Activated CD4-positive, CD25-positive, alpha-beta regulatory T cell treated with anti-CD3 and anti-CD28 coated beads, Interleukin-2, amount 50 U/mL, for 16 hours (primary cell): ENCODE results near the gene PRRT1B.

Experiments
- DNase-seq: peaks from one replicate; pipeline ENCODE4 v3.0.0-alpha.2; 2020; ENCODE audit warnings: low read depth, low spot score

Gene PRRT1B

DNA sequence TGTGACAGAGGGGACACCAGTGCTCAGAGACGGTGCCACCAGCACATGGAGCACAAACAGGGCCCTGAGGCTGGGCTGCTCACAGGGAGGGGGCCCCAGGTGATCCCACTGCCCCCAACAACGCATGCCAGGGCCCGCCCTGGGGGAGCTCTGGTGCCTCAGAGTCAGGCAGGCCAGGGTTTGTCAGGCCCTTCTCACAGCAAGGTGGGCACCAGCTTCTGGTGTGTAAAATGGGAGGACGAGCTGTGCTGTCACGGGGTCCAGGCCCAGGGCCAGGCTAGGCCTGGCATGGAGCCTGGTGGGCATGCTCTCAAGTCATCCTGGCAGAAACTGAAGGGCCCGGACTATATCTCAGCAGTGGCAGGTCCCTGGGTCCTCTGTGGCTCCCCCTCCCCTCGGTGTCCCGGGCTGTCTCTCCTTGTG lies 34.5 kb downstream of the PRRT1B start:
- no peak for DNase-seq

DNA sequence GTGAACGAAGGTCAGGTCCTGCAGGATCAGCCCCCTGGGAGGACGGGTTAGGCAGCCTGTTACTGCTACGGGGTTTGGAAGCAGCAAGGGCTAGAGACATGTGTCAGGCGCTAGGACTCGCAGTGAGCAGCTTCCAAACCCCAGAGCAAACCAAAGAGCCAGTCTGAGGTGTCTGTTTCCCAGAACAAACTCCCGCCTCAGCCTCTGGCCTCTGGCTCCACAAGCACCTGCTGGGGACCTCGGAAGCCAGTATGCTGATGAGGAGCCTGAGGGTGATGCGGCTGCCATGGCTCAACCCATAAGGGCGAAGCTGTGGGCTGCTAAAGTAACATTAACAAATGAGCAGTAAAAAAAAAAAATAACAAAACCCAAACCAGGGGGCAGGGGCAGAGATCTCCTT lies 35.0 kb downstream of the PRRT1B start:
- DNase-seq: no peak

DNA sequence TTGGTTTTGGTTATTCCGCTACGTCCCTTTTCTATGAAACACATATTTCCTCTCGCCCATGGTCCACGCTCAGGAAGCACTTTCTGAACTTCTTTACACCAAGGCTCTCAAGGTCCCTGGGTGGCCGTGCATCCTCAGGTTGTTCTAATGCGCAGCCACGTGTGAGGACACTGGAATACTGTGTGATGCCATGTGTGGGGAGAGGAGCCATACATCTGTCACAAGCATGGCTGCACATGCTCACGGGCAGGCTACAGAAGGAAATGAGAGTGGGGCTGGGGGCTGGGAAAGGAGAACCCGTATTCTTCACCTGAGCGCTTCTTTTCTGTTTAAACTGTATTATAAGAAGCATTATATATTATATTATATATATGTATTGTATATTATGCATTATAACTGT lies 36.7 kb downstream of the PRRT1B start:
- no peak for DNase-seq

DNA sequence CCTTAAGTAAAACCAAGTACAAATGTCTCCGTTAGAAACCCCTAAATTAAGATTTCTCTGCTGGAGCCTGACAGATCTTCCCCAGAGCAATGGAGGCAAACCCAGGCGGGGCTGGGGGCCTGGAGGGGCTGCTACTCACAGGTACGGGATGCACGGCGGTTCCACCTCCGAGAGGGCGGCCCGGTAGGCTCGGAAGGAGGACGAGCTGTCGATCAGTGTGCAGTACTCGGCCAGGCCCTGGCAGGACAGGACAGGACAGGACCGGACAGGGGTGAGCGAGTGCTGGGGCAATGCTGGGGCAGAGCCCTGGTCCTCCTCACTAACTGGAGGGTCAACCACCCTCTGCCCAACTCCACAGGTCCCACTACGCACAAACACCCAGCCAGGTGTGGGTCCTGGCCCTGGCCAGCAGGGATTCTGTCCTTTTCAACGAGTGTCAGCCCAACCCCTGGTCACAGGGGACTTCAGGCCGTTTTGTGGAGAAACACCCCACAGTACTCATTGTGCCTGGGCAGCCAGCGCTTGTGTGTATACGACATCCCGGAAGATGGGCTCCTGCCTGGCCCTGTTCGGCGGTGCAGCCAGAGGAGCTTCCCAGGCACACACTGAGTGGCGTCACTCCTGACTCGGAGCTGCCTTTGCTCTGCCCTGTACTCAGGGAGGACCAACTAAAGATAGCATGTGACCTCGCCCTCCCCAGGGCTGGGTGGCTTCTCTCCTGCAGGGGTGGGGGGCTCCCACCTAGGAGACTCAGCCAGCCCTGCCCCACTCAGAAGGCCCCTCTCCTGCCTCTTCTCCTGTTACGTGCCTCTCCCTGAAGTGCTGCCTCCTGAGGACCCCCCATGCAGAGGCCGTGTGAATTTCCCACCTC lies 37.4 kb downstream of the PRRT1B start:
- DNase-seq: no peak

DNA sequence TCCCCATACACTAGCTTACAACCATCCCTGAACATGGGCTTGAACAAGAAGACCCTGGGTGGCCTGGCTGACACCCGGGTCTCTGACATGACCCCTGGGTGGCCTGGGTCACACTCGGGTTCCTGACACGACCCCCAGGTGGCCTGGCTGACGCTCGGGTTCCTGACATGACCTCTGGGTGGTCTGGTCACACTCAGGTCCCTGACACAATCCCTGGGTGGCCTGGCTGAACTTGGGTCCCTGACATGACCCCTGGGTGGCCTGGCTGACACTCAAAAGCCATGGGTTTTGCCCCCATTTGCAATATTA lies 38.0 kb downstream of the PRRT1B start:
- DNase-seq: no peak

DNA sequence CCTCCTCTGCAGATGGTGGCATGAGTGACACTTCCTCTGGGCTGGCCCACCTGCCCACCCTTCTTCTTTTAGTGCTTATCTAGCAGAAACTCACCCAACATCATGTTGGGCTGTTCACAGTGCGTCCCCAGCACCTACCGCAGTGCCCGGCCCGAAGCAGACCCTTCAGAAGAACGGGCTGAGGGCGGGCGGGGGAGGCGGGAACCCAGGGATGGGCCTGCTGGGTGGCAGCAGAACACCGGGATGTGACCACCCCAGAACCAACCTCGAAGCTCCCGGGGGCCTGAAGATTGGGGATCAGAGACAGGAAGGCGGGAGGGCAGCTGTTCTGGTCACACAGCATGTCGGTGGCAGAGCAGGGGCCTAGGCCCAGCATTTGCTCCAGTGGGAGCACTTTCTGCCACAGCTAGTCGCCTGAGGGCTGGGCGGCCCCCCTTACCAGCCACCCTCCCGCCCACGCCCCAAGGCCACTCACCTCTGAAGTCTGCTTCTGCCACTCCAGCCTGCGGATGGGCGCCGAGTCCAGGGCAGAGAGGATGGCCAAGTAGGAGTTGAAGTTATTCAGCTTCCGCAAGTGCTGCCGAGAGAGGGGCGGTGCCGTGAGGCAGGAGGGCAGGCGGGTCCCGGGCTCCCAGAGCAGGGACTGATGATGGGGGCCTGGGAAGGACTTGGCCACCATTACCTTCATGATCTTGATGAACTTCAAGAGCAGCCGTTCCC lies 38.7 kb downstream of the PRRT1B start:
- DNase-seq: no peak

DNA sequence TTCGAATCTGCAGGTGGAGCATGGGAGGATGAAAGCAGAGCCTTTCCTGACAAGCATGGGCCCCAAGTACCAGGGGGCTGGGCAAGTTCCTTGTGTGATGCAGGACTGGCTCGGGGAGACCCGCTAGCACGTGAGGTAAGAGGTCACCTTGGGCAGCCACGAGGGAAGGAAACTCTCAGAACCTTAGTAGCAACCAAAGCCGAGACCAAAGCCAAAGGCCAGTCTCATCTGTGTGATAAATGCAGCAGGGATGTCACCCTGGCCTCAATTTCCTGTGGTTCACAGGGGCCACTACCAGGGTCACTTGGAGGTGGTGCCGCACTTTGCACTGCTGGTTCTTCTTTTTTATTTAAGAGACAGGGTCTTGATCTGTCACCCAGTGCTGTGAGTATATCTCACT lies 39.5 kb downstream of the PRRT1B start:
- no peak for DNase-seq

DNA sequence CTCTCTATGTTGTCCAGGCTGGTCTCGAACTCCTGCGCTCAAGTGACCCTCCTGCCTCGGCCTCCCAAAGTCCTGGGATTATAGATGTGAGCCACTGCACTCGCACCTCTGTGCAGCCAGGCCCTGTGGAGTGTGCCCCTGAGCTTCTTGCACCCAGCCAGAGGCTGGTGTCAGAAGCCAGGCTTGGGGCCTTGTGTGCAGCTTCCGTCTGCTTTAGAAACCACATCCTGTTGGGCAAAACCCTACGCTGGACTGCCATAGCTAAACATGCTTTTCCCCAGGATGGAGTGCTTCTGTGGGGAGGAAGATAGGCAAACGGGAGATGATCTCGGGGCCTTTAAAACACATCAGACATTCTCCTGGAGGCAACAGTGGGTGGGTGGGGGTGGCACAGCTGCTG lies 40.1 kb downstream of the PRRT1B start:
- no peak for DNase-seq

DNA sequence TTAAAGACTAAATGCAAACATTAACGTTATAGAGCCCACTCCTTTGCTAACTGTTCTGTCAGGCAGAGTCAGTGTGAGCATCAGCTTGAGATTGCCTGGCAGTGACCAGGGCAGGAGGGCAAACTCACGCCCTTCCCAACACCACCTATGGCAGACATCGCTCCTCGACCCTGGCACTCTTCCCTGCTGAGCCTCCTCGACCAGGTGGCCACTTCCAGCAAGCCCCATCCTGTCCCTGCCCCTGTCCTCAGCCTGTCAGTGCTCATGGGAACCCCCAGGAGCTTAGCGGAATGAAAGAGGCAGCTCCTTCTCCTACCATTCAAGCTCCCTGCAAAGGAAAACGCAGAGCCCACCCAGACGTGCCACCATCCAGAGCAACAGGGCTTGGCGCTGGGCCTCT lies 42.0 kb downstream of the PRRT1B start:
- DNase-seq: no peak

DNA sequence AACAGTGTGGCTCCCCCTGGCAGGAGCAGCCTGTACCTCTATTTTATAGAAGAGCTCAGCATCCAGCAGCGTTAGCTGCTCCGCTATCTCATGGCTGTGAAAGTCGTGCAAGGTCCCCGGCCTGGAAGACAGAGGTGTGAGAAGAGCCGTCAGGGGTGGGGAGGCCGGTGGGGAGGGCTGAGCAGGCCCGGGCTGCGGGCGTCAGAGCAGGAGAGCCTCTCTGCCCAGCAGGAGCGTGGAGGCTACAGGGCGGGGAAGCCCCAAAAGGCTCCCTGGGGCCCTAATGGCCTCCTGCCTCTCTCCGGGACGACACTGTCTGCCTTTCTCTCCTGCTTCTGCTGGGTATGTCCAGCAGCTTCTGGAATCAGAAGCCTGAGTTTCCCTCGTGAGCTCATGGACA lies 42.6 kb downstream of the PRRT1B start:
- DNase-seq: no peak

DNA sequence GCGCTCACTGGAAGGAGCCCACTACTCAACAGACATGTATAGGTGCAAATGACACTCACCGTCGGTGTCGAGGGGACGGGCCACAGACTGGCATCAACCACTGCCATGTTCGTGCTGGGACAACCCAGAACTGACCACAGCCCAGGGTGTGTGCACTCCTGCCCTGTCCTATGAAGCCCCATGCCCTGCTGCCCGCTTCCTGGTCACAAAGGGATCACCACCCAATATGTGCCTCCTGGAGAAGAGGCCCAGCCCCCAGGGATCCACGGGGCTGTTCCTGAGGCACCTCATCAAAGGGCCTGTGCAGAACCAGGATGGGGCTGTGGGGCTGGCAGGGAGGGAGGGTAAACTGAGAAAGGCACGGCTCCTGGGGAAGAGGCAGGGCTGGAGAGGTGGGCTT lies 43.1 kb downstream of the PRRT1B start:
- no peak for DNase-seq

DNA sequence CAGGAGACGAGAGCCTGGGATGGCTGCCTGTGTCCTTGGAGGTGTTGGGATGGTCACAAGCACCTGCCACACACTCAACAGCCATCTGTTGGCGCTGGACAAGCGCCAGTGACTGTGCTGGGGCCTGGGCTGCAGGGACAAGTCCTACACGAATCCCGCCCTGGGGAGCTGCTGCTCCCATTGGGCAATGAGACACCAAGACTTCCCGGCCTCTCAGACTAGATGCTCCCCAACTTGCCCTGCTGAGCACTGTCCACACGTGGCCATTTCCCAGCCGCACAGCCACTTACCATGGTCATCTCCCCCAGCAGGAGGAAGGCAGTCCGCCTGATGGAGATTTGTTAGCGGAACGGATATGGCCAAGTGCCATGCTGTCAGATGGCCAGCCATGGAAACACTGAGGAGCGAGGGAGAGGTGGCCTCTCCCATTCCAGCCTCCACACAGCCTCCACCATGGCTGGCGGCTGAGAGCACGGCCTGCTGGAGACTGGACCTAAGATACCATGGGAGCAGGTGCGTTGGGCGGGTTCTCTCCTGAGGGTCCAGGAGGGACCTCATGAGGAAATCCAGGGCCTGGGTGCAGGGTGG lies 43.9 kb downstream of the PRRT1B start:
- DNase-seq: no peak

DNA sequence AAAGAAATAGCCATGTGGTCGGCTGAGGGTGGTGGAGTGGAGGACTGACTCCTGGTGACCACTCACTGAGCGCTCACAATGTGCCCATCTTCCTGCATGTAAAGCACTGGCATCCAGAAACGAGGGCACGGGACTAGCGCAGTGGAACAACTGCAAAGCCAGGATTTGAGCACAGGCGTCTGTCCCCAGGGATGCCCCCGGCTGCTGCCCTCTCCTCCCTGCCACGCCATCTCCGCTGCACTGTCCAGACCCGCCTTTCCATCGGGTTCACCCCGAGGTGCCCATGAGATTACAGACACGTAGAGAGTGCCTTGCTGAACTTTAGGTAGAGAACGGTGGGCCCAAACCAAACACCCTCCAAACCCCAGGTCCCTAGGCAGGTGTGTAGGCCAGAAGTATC lies 44.7 kb downstream of the PRRT1B start:
- no peak for DNase-seq

DNA sequence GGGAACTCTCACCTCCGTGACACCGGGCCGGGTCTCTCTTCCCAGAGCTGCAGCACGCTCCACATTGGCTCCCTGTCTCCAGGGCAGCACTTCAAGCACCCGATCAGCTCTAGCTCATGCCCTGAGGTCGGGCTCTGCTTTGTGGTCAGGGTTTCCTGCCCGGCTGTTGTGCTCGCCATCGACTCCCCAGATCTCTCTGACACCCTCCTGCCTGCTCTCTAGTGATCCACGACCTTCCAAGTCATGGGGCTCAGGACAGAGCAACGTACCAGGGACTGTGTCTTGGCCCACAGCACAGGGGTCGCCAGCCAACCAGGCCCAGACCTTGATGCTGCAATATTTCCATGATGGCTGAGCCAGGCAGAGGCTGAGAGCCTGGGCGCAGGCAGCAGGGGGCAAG lies 45.1 kb downstream of the PRRT1B start:
- DNase-seq: no peak

DNA sequence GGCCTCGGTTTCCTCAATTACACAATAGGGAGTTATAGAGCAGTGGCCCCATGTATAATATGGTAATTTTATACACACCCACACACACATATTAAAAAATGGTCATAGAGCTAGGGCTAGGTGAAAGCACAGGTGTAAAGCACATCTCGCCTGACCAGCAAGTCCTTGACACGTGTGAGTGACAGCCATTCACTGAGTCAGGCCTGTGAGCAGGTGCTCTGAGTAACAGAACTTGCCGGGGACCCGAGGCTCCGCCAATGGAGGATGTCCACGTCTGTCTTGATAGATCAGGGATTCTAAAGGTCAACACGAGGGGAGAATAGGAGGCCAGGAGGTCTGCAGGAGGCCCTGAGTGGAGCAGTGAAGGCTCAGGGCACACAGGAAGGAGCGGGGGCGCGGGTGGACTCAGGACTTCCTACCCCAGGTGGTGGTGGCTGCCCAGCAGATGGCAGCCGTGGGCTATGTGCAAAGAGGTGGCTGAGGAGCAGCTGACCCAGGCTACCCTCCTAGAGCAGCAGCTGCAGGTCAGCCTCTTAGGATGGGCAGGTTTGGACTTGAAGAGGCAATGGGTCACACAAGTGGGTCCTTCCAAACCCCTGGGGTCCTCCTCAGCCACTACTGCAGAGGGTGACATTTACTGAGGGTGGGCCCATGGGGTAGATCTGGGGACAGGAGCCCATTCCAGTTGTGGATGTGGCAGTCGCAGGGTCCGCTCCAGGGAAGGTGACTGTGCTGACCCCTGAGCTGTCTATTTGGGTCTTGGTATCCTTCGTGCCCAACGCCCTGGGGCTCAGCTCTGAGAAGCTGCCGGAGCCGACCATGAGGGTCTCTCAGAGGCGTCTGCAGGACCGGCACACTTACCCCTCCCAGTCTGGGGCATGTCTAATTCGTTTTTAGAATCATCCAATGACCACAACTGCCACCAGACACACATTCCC lies 45.9 kb downstream of the PRRT1B start:
- peak; percentile 49 for DNase-seq

DNA sequence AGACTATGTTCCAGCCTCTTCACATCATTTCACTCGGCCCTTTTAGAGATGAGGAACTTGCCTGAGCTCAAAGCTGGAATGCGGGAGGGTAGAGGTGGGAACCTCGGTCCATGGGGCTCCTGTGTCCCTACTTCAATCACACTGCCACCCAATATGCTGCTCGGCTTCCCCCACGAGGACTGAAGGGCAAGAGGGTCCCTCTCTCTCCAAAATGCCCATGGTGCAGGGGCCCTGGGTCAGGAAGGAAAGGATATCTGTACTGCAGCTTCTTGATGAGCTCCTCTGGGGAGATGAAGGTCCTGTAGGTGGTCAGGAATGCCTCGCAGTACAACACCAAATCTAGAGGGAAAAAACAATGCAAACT lies 46.5 kb downstream of the PRRT1B start:
- no peak for DNase-seq

DNA sequence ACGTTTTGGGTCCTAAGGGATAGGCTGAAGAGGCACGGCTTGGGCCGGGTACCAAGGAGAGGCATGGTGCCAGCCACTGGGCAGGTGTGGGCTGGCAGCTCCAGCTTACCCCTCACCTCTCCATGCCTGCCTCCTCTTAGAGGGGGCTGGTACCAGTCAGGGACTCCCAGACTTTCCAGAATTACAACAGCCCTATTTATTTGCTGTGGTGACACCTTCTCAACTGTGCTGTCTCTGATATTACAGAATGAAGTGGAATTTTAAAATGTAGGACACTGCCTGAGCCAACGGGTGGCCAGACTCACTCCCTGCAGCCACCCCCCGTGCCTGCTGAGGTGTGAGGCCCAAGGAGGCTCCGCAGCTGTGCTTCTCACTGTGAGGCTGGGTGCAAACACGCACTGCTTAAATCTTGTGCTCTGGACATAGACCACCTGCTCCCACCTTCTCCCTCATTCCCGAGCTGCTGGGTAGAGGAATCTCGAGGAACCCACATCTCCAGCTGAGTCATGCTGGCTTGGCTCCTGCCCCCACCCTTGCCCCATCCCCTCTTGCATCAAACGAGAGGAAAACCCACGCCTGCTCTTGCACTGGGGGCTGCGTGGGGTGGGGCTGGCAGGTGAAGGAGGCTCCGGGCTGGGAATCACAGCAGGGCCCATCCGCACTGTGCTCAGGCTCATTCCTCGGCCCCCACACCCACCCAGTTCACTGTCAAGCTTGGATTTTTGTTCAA lies 47.9 kb downstream of the PRRT1B start:
- no peak for DNase-seq

DNA sequence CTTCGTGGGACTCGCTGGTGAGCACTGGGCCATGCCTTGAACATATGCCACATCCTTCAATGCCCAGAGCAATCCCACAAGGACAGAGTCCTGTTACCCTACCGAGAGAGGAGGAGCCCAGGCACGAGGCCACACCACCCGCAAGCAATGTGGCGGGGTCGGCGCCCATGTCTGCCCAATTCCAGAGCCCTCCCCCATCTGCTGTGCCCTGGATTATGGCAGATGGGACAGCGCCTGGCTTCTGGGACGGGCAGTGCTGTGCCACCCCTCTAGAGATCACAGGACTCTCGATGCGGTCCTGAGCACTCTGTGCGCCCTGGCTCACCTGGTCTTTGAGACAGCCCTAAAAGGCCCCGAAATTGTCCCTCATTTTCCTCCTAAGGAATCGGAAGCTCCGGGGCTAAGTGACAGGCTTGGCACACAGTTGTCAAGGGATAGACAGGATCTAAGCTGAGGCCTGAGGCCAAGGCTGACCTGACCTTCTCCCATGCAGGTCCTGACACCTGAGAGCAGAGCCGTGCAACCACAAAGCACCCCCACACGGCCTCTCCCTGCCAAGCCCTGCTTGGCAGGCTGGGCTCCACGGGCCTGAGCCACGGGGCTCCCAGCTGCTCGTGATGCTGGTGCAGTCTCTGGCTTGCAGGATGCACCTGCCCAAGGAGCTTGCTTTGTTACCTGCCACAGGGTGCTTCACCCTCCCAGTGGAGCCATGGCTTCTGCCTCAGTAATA lies 48.8 kb downstream of the PRRT1B start:
- DNase-seq: no peak

DNA sequence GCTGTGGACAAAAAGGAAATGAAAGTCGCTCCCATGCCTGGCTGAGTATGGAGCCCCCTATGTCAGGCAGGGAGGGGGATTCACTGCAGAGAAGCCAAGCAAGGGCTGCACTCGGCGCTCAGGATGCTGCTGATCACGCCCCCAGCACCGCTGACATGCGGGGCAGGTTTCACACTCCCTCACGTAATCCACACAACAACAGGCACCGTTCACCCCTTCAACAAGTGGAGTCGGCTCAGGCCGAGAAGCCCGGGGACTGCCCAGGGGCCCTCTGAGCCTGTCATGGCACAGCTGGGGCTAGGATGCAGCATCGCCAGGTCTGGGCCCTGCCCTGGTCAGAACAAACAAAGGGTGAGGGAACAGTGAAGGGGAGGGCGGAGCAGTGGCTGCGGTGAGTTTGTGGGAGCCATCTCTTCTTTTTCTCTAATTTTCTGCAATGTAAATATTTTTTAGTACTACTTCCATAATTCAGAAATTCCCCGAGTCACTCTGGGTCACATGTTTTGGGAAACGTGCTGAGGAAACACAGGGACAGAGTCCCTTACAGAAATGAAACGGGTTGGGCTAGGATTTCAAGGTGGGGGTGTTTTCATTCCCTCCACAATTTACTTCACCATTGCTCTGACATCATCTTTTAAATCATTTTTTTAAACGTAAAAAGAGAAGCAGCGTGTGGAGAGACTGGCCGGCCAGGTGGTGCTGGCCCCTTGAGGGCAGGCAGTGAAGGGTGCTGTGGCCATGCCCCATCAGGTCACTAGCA lies 49.8 kb downstream of the PRRT1B start:
- no peak for DNase-seq
